CD4-positive, CD25-positive, alpha-beta regulatory T cell (primary cell): ENCODE data around the gene MFSD11. TPM values are rescaled to one million over a fixed set of nuclear protein-coding genes. Genes with fewer than 3 reads are reported as not detected.
"Not testable (repeated sequence)": the region's sequence is repeated elsewhere in the genome, so short reads cannot be mapped to it uniquely, and the experiment has no call there.

ENCODE experiments used
- ATAC-seq, 2 donors: fragments of 150-1000 bp; cut with Tn5 transposase; one replicate each; pipeline ENCODE4 v1.10.0; 2021; ENCODE audit warnings: low read depth in 2 of 2, moderate number of reproducible peaks in 2 of 2, moderate library complexity in 1 of 2
- DNase-seq, 3 donors: peaks; one replicate each; pipeline versions ENCODE4 v3.0.0 to v3.0.0-alpha.2; 2012 to 2022; ENCODE audit warnings: mixed read lengths in 1 of 3
- H3K27ac ChIP-seq: one replicate; pipeline ENCODE4 v1.7.0; 2013; ENCODE audit warnings: mild to moderate bottlenecking, low read length; ENCODE audit not compliant: insufficient read depth, poor library complexity, severe bottlenecking
- H3K27me3 ChIP-seq: one replicate; pipeline ENCODE4 v1.7.0; 2013; ENCODE audit warnings: low read length; ENCODE audit not compliant: control insufficient read depth, insufficient read depth
- H3K36me3 ChIP-seq: one replicate; pipeline ENCODE4 v1.7.0; 2013; ENCODE audit warnings: mild to moderate bottlenecking, low read length, moderate library complexity; ENCODE audit not compliant: control insufficient read depth, insufficient read depth
- H3K4me1 ChIP-seq: 2 replicates; pipeline ENCODE4 v1.7.0; 2013; ENCODE audit warnings: mild to moderate bottlenecking, low read length; ENCODE audit not compliant: insufficient read depth, control insufficient read depth, poor library complexity, severe bottlenecking
- H3K4me3 ChIP-seq: one replicate; pipeline ENCODE4 v1.7.0; 2013; ENCODE audit warnings: low read depth, mild to moderate bottlenecking, low read length, moderate library complexity
- H3K9me3 ChIP-seq, 2 experiments: 1 replicate in 1 of 2; 2 replicates in 1 of 2; pipeline ENCODE4 v1.7.0; 2013; ENCODE audit warnings: low read length in 2 of 2, mild to moderate bottlenecking in 1 of 2, moderate library complexity in 1 of 2; ENCODE audit not compliant: control insufficient read depth in 2 of 2
- H3K27ac Mint-ChIP-seq, 3 donors: one replicate each; pipeline ENCODE4 v1.8.0; 2020 to 2022; ENCODE audit warnings: mild to moderate bottlenecking in 3 of 3, mixed read lengths in 3 of 3, moderate library complexity in 2 of 3
- H3K27me3 Mint-ChIP-seq: one replicate; pipeline ENCODE4 v1.8.0; 2022; ENCODE audit warnings: mild to moderate bottlenecking, mixed read lengths
- H3K36me3 Mint-ChIP-seq: one replicate; pipeline ENCODE4 v1.8.0; 2020; ENCODE audit warnings: mixed read lengths
- H3K4me1 Mint-ChIP-seq, 4 donors: one replicate each; pipeline ENCODE4 v1.8.0; 2020 to 2022; ENCODE audit warnings: mixed read lengths in 4 of 4, mild to moderate bottlenecking in 1 of 4
- H3K4me3 Mint-ChIP-seq, 4 donors: one replicate each; pipeline ENCODE4 v1.8.0; 2020 to 2022; ENCODE audit warnings: mild to moderate bottlenecking in 4 of 4, mixed read lengths in 4 of 4, moderate library complexity in 3 of 4
- H3K9me3 Mint-ChIP-seq, 7 donors: one replicate each; pipeline ENCODE4 v1.8.0; 2020 to 2022; ENCODE audit warnings: mixed read lengths in 7 of 7, mild to moderate bottlenecking in 3 of 7, moderate library complexity in 2 of 7
- polyA plus RNA-seq, 4 donors: library from polyadenylated mRNA; unstranded; fragments of 300-500 nt; fragmentation: Illumina TruSeq; gene quantifications; one replicate each; pipeline ENCODE4 v1.2.3, GENCODE V29; 2021
- total RNA-seq: library from RNA; stranded (reverse); gene quantifications from one replicate; pipeline ENCODE4 v1.2.3, GENCODE V29; 2022

MFSD11 gene
- total and polyA plus RNA-seq, 5 donors from 2014 or later: 22.3 to 45.6 (median 26.8) TPM

GRCh38 chr17:76702941-76703637 lies 34.8 kb upstream of the MFSD11 start:
- no peak overlapping the region for H3K4me3 ChIP-seq
- H3K27me3 Mint-ChIP-seq: peaks cover 9% of the 10 kb centered on the region
- H3K27ac Mint-ChIP-seq: peak overlapping the region in 1 of 3 donors; percentile 38
- no peaks in the 10 kb centered on the region for H3K4me1 Mint-ChIP-seq
- ATAC-seq (no peak), DNase-seq (no peak)
- no peaks in the 10 kb centered on the region for H3K9me3 ChIP-seq
- no peaks in the 10 kb centered on the region for H3K36me3 Mint-ChIP-seq
- no peak overlapping the region for H3K4me3 Mint-ChIP-seq
- H3K9me3 Mint-ChIP-seq: no peaks in the 10 kb centered on the region
- no peaks in the 10 kb centered on the region for H3K36me3 ChIP-seq
- H3K4me1 ChIP-seq: no peaks in the 10 kb centered on the region
- H3K27me3 ChIP-seq: no peaks in the 10 kb centered on the region
- H3K27ac ChIP-seq: no peak overlapping the region

GRCh38 chr17:76704805-76705204 lies 33.1 kb upstream of the MFSD11 start:
- H3K4me3 Mint-ChIP-seq: no peak overlapping the region
- H3K27ac Mint-ChIP-seq: no peak overlapping the region
- Histone ChIP-seq H3K36me3 (no peaks in the 10 kb centered on the region), H3K4me1 (no peaks in the 10 kb centered on the region), H3K27ac (no peak overlapping the region), H3K4me3 (no peak overlapping the region), H3K27me3 (no peaks in the 10 kb centered on the region), H3K9me3 (no peaks in the 10 kb centered on the region)
- peaks cover 5% of the 10 kb centered on the region for H3K27me3 Mint-ChIP-seq
- no peaks in the 10 kb centered on the region for H3K36me3 Mint-ChIP-seq
- H3K9me3 Mint-ChIP-seq: no peaks in the 10 kb centered on the region
- no peak for ATAC-seq
- peaks cover 0 to 6% (median 0%) of the 10 kb centered on the region in 4 donors for H3K4me1 Mint-ChIP-seq
- DNase-seq: no peak

- no peak for ATAC-seq
- Histone ChIP-seq H3K9me3 (no peaks in the 10 kb centered on the region), H3K27ac (no peak overlapping the region), H3K4me3 (no peak overlapping the region), H3K27me3 (no peaks in the 10 kb centered on the region), H3K36me3 (no peaks in the 10 kb centered on the region), H3K4me1 (peaks cover 6% of the 10 kb centered on the region)
- no peaks in the 10 kb centered on the region for H3K9me3 Mint-ChIP-seq
- peaks cover 0 to 17% (median 3%) of the 10 kb centered on the region in 4 donors for H3K4me1 Mint-ChIP-seq
- no peak overlapping the region for H3K27ac Mint-ChIP-seq
- H3K27me3 Mint-ChIP-seq: peaks cover 5% of the 10 kb centered on the region
- DNase-seq: no peak
- H3K36me3 Mint-ChIP-seq: no peaks in the 10 kb centered on the region
- peak overlapping the region in 1 of 4 donors; percentile 1 for H3K4me3 Mint-ChIP-seq
Observed at GRCh38 chr17:76706817-76707216, 31.1 kb upstream of the MFSD11 start.

GRCh38 chr17:76707985-76708807 lies 29.7 kb upstream of the MFSD11 start:
- H3K27me3 ChIP-seq: no peaks in the 10 kb centered on the region
- H3K9me3 Mint-ChIP-seq: no peaks in the 10 kb centered on the region
- ATAC-seq (no peak), DNase-seq (no peak)
- no peak overlapping the region for H3K4me3 ChIP-seq
- H3K4me1 Mint-ChIP-seq: peaks cover 0 to 19% (median 4%) of the 10 kb centered on the region in 4 donors
- peaks cover 5% of the 10 kb centered on the region for H3K27me3 Mint-ChIP-seq
- H3K4me1 ChIP-seq: peaks cover 6% of the 10 kb centered on the region
- no peak overlapping the region for H3K27ac Mint-ChIP-seq
- no peaks in the 10 kb centered on the region for H3K9me3 ChIP-seq
- H3K27ac ChIP-seq: no peak overlapping the region
- H3K36me3 Mint-ChIP-seq: no peaks in the 10 kb centered on the region
- H3K4me3 Mint-ChIP-seq: peak overlapping the region in 1 of 4 donors; percentile 48
- H3K36me3 ChIP-seq: peaks cover 4% of the 10 kb centered on the region

GRCh38 chr17:76709077-76709950 lies 28.6 kb upstream of the MFSD11 start:
- DNase-seq (no peak), ATAC-seq (no peak)
- no peaks in the 10 kb centered on the region for H3K9me3 Mint-ChIP-seq
- H3K4me1 Mint-ChIP-seq: peaks cover 0 to 22% (median 7%) of the 10 kb centered on the region in 4 donors
- Histone ChIP-seq H3K9me3 (no peaks in the 10 kb centered on the region), H3K27ac (no peak overlapping the region), H3K4me3 (no peak overlapping the region), H3K4me1 (peaks cover 6% of the 10 kb centered on the region), H3K27me3 (no peaks in the 10 kb centered on the region), H3K36me3 (peaks cover 8% of the 10 kb centered on the region)
- H3K4me3 Mint-ChIP-seq: peak overlapping the region; percentile 74 to 88 (median 80)
- peak overlapping the region in 1 of 3 donors; percentile 64 for H3K27ac Mint-ChIP-seq
- H3K36me3 Mint-ChIP-seq: peaks cover 11% of the 10 kb centered on the region
- H3K27me3 Mint-ChIP-seq: peaks cover 5% of the 10 kb centered on the region

- not testable (repeated sequence) for DNase-seq, H3K27me3 Mint-ChIP-seq, H3K9me3 ChIP-seq, H3K9me3 Mint-ChIP-seq, H3K27ac Mint-ChIP-seq, H3K27ac ChIP-seq, H3K4me3 ChIP-seq, ATAC-seq, H3K36me3 ChIP-seq, H3K27me3 ChIP-seq
- Mint-ChIP-seq H3K36me3 (peaks cover 14% of the 10 kb centered on the region), H3K4me1 (peaks cover 5 to 27% (median 13%) of the 10 kb centered on the region in 4 donors), H3K4me3 (peak overlapping the region; percentile 66 to 88 (median 80))
- H3K4me1 ChIP-seq: peaks cover 12% of the 10 kb centered on the region
Observed at GRCh38 chr17:76709951-76710862, 27.7 kb upstream of the MFSD11 start.
